Thyroid gland (tissue), 4 donors: ENCODE measurements around the gene ANTXR1. TPM values are rescaled to one million over a fixed set of nuclear protein-coding genes. Genes with fewer than 3 reads are reported as not detected.
A peak's percentile ranks its signal among the peaks of the same experiment; 100 is the strongest.
"Not testable (repeated sequence)": the region's sequence is repeated elsewhere in the genome, so short reads cannot be mapped to it uniquely, and the experiment has no call there.

Source experiments
- DNase-seq, 2 donors: peaks; one replicate each; pipeline ENCODE4 v3.0.0-alpha.2; 2019
- H3K27ac ChIP-seq, 3 donors: fragments of 200-600 bp; sonication (generic); 1 replicate in 2 of 3; 2 replicates in 1 of 3; pipeline ENCODE4 v1.5.1; 2016 to 2019; ENCODE audit warnings: mild to moderate bottlenecking in 1 of 3, moderate library complexity in 1 of 3
- H3K27me3 ChIP-seq: fragments of 200-600 bp; sonication (generic); one replicate; pipeline ENCODE4 v1.5.1; 2019
- H3K36me3 ChIP-seq, 2 donors: fragments of 200-600 bp; sonication (generic); one replicate each; pipeline ENCODE4 v1.5.1; 2016 to 2019
- H3K4me1 ChIP-seq, 2 donors: fragments of 200-600 bp; sonication (generic); one replicate each; pipeline ENCODE4 v1.5.1; 2017 to 2019
- H3K4me3 ChIP-seq, 3 donors: fragments of 200-600 bp; sonication (generic); replicated peaks in 1 of 3; 1 replicate in 2 of 3; 2 replicates in 1 of 3; pipeline ENCODE4 v1.5.1; 2016; ENCODE audit warnings: mild to moderate bottlenecking in 1 of 3
- H3K9me3 ChIP-seq: fragments of 200-600 bp; sonication (generic); one replicate; pipeline ENCODE4 v1.5.1; 2017
- POLR2A ChIP-seq, 2 donors: fragments of 450-650 bp; IDR thresholded peaks; one replicate each; pipeline ENCODE4 v1.6.1; 2017; ENCODE audit warnings: antibody characterized with exemption in 2 of 2, mild to moderate bottlenecking in 2 of 2, moderate library complexity in 1 of 2
- WGBS, 2 donors: methylation state at CpG; one replicate each; pipeline ENCODE4 v1.1.5; 2017; 5-methylcytosine and 5-hydroxymethylcytosine counted together
- intact Hi-C: fragments of 100-400 bp; cut with DNase I; formaldehyde crosslinking; loops from one replicate; pipeline ENCODE4 v1.15.1; 2023
- total RNA-seq, 4 donors: library from RNA; depleted of rRNA; stranded (reverse); fragments of >200 nt; gene quantifications; one replicate each; pipeline ENCODE4 v1.2.3, GENCODE V29; 2016
- TF ChIP-seq, protein P1 (sequence below), 6 experiments: fragments of 200-600 bp in 3 of 6; fragments of 450-650 bp in 3 of 6; sonication (generic) in 3 of 6; IDR thresholded peaks; one replicate each; pipeline ENCODE4 v1.5.1; 2016 to 2019; ENCODE audit warnings: antibody characterized with exemption in 6 of 6, mild to moderate bottlenecking in 2 of 6, inconsistent platforms in 1 of 6, moderate library complexity in 1 of 6

The ANTXR1 gene
- total RNA-seq, 4 donors from 2014 or later, result 56.4 to 103 (median 79.3) TPM

DNA sequence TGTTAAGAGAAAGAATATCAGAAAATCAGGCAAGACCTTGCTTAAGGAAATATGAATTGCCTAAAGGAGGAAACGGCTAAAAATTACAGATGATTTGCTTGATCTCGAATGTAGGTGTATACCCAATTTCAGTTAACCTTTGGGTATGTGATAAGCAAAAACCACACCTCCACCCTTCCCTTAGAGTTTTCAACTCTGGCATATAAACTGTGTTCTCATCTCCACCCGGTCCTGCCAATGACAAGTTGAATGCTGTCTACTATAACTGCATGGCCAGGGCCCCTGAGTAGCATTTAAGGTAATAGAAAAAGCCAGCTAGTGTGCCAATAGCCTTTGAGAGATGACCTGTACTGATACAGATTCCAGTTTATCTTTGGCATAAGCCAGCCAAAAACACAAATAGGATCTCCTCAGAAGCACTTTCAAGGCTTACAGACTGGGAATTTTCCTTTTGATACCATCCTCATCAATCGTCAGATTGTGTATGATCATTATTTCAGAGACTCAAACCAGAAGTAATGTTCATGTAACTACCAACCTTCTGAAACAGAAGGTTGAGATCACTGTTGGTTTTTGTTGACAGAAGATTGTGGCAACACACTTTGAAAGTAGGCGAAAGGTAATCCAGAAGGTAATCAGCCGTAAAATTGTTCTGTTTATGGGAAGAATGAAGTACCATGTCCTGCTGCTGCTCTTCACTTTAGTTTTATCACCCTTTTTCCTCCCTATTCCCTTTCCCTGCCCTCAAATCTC is 211.0 kb downstream of the ANTXR1 start:
- 61 to 69% methylated on average over 6 of the region's 6 CpGs for WGBS, 2 donors
- Histone ChIP-seq H3K4me3 (no peak overlapping the region), H3K36me3 (no peaks in the 10 kb centered on the region), H3K9me3 (no peaks in the 10 kb centered on the region), H3K4me1 (peaks cover 18 to 38% of the 10 kb centered on the region in 2 donors), H3K27ac (peak overlapping the region; percentile 35 to 86 (median 72)), H3K27me3 (no peaks in the 10 kb centered on the region)
- intact Hi-C loops, result no loop called here
- no peak for TF ChIP-seq POLR2A (IDR thresholded peaks at IDR 0.05)
- TF ChIP-seq, protein P1, sequence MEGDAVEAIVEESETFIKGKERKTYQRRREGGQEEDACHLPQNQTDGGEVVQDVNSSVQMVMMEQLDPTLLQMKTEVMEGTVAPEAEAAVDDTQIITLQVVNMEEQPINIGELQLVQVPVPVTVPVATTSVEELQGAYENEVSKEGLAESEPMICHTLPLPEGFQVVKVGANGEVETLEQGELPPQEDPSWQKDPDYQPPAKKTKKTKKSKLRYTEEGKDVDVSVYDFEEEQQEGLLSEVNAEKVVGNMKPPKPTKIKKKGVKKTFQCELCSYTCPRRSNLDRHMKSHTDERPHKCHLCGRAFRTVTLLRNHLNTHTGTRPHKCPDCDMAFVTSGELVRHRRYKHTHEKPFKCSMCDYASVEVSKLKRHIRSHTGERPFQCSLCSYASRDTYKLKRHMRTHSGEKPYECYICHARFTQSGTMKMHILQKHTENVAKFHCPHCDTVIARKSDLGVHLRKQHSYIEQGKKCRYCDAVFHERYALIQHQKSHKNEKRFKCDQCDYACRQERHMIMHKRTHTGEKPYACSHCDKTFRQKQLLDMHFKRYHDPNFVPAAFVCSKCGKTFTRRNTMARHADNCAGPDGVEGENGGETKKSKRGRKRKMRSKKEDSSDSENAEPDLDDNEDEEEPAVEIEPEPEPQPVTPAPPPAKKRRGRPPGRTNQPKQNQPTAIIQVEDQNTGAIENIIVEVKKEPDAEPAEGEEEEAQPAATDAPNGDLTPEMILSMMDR (IDR thresholded peaks at IDR 0.05), result no peak
- no peak for DNase-seq

DNA sequence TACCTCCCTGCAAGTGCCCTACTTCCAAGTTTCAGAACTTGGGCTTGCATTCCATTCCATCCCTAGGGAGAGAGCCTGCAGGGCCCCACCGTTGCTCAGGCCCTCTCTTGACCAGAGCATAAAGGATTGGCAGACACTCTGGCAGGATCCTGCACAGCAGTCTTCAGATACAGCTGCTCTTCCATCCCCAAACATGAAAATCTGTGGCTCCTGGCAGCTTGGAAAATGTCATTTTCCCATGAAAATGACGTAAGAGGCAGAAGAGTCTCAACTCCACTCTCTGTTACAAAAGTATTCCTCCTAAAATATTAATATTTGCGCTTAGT is 211.5 kb downstream of the ANTXR1 start:
- intact Hi-C loops, result no loop called here
- Histone ChIP-seq H3K36me3 (no peaks in the 10 kb centered on the region), H3K4me1 (peaks cover 18 to 38% of the 10 kb centered on the region in 2 donors), H3K27me3 (no peaks in the 10 kb centered on the region), H3K9me3 (no peaks in the 10 kb centered on the region), H3K4me3 (no peak overlapping the region), H3K27ac (peak overlapping the region; percentile 2 to 72 (median 35))
- TF ChIP-seq, protein P1 (IDR thresholded peaks at IDR 0.05), result no peak
- TF ChIP-seq POLR2A (IDR thresholded peaks at IDR 0.05), result no peak
- no peak for DNase-seq
- 42 to 65% methylated on average over 3 of the region's 3 CpGs for WGBS, 2 donors

DNA sequence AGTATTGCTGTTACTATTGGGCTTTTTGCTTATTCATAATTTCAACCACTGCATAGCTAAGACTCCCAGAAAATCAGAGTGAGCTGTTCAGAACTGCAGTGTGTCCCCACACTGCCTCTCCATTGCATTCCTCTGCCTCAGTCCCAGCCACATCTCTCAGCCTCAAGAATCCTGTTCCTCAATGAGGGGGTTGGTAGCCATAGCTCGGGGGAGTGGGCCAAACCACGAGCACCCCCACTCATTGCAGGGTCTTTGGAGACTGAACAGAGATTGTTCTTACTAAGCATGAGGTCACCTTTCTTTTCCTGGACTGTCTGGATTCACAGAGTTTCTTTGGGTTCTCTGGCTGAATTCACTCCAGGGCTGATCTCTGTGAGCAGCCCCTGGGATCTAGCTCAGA is 213.0 kb downstream of the ANTXR1 start:
- intact Hi-C loops, result no loop called here
- WGBS, 2 donors, result 86 to 97% methylated on average over 2 of the region's 2 CpGs
- TF ChIP-seq, protein P1 (IDR thresholded peaks at IDR 0.05), result no peak
- no peak for TF ChIP-seq POLR2A (IDR thresholded peaks at IDR 0.05)

DNA sequence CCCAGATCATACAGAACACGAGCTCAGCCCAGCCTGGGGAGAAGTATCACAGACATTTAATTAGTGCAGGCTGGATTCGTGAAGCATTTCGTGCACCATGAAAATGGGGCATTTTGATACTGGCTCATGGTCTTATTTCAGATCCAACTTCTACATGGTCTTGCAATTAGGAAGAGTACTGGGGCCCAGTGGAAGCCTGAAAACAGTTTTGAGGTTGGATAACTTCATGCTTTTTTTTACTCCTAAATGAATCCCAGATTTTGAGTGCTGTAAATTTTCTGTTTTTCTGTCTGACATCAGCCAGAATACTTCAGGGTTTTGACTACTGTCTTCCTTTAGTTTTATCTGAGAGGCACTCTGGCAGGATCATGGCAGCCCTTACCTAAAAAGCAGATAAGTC is 213.9 kb downstream of the ANTXR1 start:
- intact Hi-C loops, result no loop called here
- DNase-seq, result no peak
- TF ChIP-seq, protein P1 (IDR thresholded peaks at IDR 0.05), result no peak
- no peak for TF ChIP-seq POLR2A (IDR thresholded peaks at IDR 0.05)
- WGBS, 2 donors, result 81 to 89% methylated on average over 3 of the region's 3 CpGs
- Histone ChIP-seq H3K4me3 (no peak overlapping the region), H3K4me1 (peaks cover 18 to 30% of the 10 kb centered on the region in 2 donors), H3K9me3 (no peaks in the 10 kb centered on the region), H3K36me3 (no peaks in the 10 kb centered on the region), H3K27ac (no peak overlapping the region), H3K27me3 (no peaks in the 10 kb centered on the region)

More for the DNA sequence above, 213.0 kb downstream of the ANTXR1 start:
- Histone ChIP-seq H3K4me1 (peaks cover 18 to 38% of the 10 kb centered on the region in 2 donors), H3K4me3 (no peak overlapping the region), H3K36me3 (no peaks in the 10 kb centered on the region), H3K27ac (no peak overlapping the region), H3K9me3 (no peaks in the 10 kb centered on the region), H3K27me3 (no peaks in the 10 kb centered on the region)
- DNase-seq, result no peak

DNA sequence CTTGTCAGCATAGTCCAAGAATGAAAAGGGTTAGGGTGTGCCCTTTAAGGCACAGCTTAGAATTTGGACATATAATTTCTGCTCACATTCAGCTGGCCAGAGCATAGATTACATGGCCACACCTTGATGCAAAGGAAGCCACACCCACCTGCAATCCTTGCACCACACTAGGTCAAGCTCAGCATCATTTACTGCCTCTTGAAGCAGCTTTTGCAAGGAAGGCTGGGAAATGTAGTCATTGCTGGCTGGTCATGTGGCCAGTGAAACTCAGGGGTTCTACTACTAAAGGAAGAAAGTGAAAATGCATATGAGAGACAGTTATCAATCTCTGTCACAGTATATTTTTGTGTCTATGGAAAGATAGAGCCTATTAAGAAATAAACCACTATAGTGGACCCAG is 214.7 kb downstream of the ANTXR1 start:
- DNase-seq, result no peak
- intact Hi-C loops, result no loop called here
- H3K4me1 ChIP-seq, result peaks cover 18 to 21% of the 10 kb centered on the region in 2 donors
- H3K36me3 ChIP-seq, result no peaks in the 10 kb centered on the region
- no peaks in the 10 kb centered on the region for H3K9me3 ChIP-seq
- H3K27ac ChIP-seq, result no peak overlapping the region
- H3K4me3 ChIP-seq, result no peak overlapping the region
- no peaks in the 10 kb centered on the region for H3K27me3 ChIP-seq
- TF ChIP-seq, protein P1 (IDR thresholded peaks at IDR 0.05), result no peak
- TF ChIP-seq POLR2A (IDR thresholded peaks at IDR 0.05), result no peak

DNA sequence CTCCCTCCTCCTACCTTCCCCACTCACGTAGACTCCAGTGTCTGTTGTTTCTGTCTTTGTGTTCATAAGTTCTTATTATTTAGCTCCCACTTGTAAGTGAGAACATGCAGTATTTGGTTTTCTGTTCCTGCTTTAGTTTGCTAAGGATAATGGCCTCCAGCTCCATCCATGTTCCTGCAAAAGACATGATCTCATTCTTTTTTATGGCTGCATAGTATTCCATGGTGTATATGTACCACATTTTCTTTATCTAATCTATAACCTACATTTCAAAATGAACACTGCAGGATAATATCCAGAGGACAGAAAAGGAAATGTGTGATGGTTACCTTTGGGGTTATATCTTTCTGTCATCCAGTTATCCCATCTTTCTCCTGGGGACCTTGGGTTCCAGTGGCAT is 218.0 kb downstream of the ANTXR1 start:
- H3K4me3 ChIP-seq, intact Hi-C loops, H3K27ac ChIP-seq, DNase-seq, H3K36me3 ChIP-seq, H3K9me3 ChIP-seq, H3K27me3 ChIP-seq, H3K4me1 ChIP-seq: not testable (repeated sequence)
- WGBS, 2 donors, result 93 to 96% methylated on average over 1 of the region's 1 CpG
